HG03039 (cell line): ENCODE results near the gene SLC34A1.
A peak's percentile ranks its signal among the peaks of the same experiment; 100 is the strongest.
"Not testable (repeated sequence)": the region's sequence is repeated elsewhere in the genome, so short reads cannot be mapped to it uniquely, and the experiment has no call there.

Experiments used
- ATAC-seq: cut with Tn5 transposase; IDR thresholded peaks from one replicate; pipeline ENCODE4 v1.9.1; 2021; ENCODE audit warnings: mild to moderate bottlenecking, moderate library complexity; ENCODE audit not compliant: unreplicated experiment

The SLC34A1 gene

GRCh38 chr5:177355162-177355867 is 28.9 kb upstream of the SLC34A1 start:
- ATAC-seq, result no peak

- no peak for ATAC-seq
Observed at GRCh38 chr5:177355868-177356168, 28.4 kb upstream of the SLC34A1 start.

GRCh38 chr5:177356746-177357145 is 27.5 kb upstream of the SLC34A1 start:
- ATAC-seq, result no peak

GRCh38 chr5:177357146-177357458 is 27.1 kb upstream of the SLC34A1 start:
- no peak for ATAC-seq

- peak; percentile 79 for ATAC-seq
Observed at GRCh38 chr5:177357459-177358351, 26.5 kb upstream of the SLC34A1 start, which contains the start of gene RGS14. Gene RGS14, plus strand, starts transcription at chr5:177357924. Its CDS starts 101 bp downstream, at chr5:177358025.

- no peak for ATAC-seq
Observed at GRCh38 chr5:177358370-177358819, 25.8 kb upstream of the SLC34A1 start.

- no peak for ATAC-seq
Observed at GRCh38 chr5:177359451-177359851, 24.8 kb upstream of the SLC34A1 start.

- no peak for ATAC-seq
Observed at GRCh38 chr5:177359860-177360259, 24.4 kb upstream of the SLC34A1 start.

- not testable (repeated sequence) for ATAC-seq
Observed at GRCh38 chr5:177360740-177361139, 23.5 kb upstream of the SLC34A1 start.

- ATAC-seq, result no peak
Observed at GRCh38 chr5:177361418-177362291, 22.6 kb upstream of the SLC34A1 start.

GRCh38 chr5:177362292-177362609 is 22.0 kb upstream of the SLC34A1 start:
- ATAC-seq, result no peak

GRCh38 chr5:177362610-177363507 is 21.4 kb upstream of the SLC34A1 start:
- ATAC-seq, result no peak

GRCh38 chr5:177363565-177363964 is 20.7 kb upstream of the SLC34A1 start:
- ATAC-seq, result no peak

- no peak for ATAC-seq
Observed at GRCh38 chr5:177364159-177364962, 19.9 kb upstream of the SLC34A1 start.

GRCh38 chr5:177365845-177366527 is 18.2 kb upstream of the SLC34A1 start:
- no peak for ATAC-seq

- ATAC-seq, result no peak
Observed at GRCh38 chr5:177366528-177367322, 17.5 kb upstream of the SLC34A1 start.

GRCh38 chr5:177367323-177367848 is 16.8 kb upstream of the SLC34A1 start:
- ATAC-seq, result no peak
